T-helper 1 cell treated with Interleukin-12 subunit alpha and Interleukin-12 subunit beta and Interleukin-4 antibody, amounts not matched to agents 30 μg/mL and 1 μg/mL, for 36 hours (primary cell): ENCODE data around the gene PBX3.

Experiments used
- H3K27ac Mint-ChIP-seq: one replicate; pipeline ENCODE4 v1.8.0; 2021; ENCODE audit warnings: mild to moderate bottlenecking, mixed read lengths
- H3K27me3 Mint-ChIP-seq: one replicate; pipeline ENCODE4 v1.8.0; 2021; ENCODE audit warnings: low read depth, mixed read lengths
- H3K36me3 Mint-ChIP-seq: one replicate; pipeline ENCODE4 v1.8.0; 2021; ENCODE audit warnings: low read depth, mixed read lengths
- H3K4me1 Mint-ChIP-seq: one replicate; pipeline ENCODE4 v1.8.0; 2021; ENCODE audit warnings: low read depth, mixed read lengths
- H3K4me3 Mint-ChIP-seq: one replicate; pipeline ENCODE4 v1.8.0; 2021; ENCODE audit warnings: mild to moderate bottlenecking, moderate library complexity, mixed read lengths
- H3K9me3 Mint-ChIP-seq: one replicate; pipeline ENCODE4 v1.8.0; 2021; ENCODE audit warnings: mixed read lengths

PBX3 gene

DNA sequence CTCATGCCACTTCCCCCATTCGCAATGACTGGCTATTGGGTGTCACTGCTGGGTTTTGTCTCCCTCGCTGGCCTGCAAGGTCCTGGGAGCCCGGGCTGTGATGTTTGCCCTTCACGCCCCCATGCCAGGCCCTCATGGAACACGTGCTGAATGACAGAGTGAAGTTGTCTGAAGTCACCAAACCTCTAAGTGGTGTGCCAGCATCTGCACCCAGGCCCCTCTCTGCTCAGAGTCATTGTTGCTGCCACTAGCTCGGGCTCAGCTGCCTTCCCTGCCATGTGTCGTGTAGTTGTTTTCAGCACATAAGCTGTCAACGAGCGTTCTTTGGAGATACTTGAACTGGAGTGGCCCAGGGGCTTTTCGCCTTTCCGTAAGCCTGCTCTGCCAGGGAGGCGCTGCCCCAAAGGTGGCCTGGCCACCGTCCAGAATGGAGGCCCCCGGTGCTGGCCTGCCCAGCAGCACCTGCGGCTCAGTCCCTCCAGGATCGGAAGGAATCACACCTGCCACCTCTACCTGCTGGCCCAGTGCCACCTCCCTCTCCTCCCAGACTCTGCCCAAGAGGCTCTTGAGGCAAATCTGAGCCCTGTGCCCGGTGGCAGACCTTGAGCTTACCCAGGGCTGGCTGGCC, 250.1 kb downstream of the PBX3 start:
- H3K4me3 Mint-ChIP-seq: no peak overlapping the region
- no peaks in the 10 kb centered on the region for H3K4me1 Mint-ChIP-seq
- no peak overlapping the region for H3K27ac Mint-ChIP-seq
- H3K27me3 Mint-ChIP-seq: no peaks in the 10 kb centered on the region
- no peaks in the 10 kb centered on the region for H3K36me3 Mint-ChIP-seq
- no peaks in the 10 kb centered on the region for H3K9me3 Mint-ChIP-seq

DNA sequence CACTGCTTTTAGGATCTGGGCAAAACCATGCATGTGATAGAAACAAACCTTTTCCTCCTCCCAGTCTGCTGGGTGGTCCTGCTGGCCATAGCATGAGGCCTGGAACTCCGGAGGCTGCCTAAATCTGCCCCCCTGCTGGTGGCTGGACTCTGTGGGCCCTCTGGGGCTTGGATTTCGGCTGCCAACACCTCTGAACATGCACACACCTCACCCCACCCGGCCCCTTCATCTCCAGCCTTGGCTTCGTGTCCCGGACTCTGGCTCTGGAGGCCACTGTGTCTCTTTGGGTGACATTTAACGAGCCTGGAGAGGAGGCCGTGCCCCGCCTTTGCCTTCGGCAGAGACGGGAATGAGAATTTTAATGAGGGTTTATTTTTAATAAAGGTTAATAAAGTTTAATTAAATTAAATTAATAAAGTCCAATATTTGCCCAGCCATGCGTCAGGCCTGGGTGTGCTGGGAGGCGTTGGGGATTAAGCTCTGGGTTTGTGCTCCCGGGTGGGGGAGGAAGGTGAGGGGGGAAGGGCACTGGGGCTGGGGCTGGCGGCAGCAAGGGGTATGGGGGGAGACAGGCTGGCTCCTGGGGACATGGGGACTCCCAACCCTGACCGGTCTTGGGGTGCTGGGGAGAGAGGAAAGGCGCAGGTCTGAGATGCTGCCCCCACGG, 251.8 kb downstream of the PBX3 start:
- H3K27ac Mint-ChIP-seq: no peak overlapping the region
- H3K36me3 Mint-ChIP-seq: no peaks in the 10 kb centered on the region
- no peak overlapping the region for H3K4me3 Mint-ChIP-seq
- no peaks in the 10 kb centered on the region for H3K27me3 Mint-ChIP-seq
- H3K9me3 Mint-ChIP-seq: no peaks in the 10 kb centered on the region
- H3K4me1 Mint-ChIP-seq: no peaks in the 10 kb centered on the region

DNA sequence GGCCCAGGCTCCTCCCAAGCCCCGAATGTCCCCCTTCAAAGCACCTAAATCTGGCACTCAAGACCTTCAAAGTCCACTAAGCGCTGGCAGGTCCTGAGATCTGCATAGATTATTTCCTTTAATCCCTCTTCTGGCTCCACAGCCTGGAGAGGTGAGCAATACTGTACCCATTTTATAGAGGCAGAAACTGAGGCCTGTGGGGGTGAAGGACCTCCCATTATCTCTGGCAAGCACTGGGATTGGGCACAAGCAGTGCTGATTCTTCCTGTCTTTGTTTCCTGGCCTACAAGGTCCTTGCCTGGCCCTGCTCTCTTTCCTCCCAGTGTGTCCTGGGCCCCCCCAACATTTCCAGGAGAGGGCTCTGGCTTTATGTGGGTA, 252.3 kb downstream of the PBX3 start:
- no peaks in the 10 kb centered on the region for H3K9me3 Mint-ChIP-seq
- no peak overlapping the region for H3K4me3 Mint-ChIP-seq
- no peak overlapping the region for H3K27ac Mint-ChIP-seq

DNA sequence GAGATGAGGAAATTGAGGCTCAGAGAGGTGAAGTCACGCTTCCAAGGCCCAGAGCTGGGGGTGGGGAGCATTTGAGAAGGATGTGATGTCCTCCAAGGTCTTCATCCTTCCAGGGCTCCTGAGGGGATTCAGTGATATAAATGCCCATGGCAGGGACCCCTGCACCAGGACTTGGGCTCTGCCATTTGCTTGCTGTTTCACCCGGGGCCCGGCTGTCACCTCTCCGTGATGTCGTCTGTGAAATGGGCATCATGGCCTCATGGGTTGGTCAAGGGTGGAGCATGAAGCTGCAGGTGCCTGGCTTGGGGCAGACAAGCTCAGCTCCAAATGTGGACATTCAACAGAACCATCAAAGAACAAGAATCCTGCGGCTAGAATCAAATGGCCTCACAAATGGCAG, 253.1 kb downstream of the PBX3 start:
- no peaks in the 10 kb centered on the region for H3K9me3 Mint-ChIP-seq
- H3K4me3 Mint-ChIP-seq: no peak overlapping the region
- no peak overlapping the region for H3K27ac Mint-ChIP-seq
- no peaks in the 10 kb centered on the region for H3K36me3 Mint-ChIP-seq
- H3K27me3 Mint-ChIP-seq: no peaks in the 10 kb centered on the region
- no peaks in the 10 kb centered on the region for H3K4me1 Mint-ChIP-seq

More for the DNA sequence above, 252.3 kb downstream of the PBX3 start:
- Mint-ChIP-seq H3K36me3 (no peaks in the 10 kb centered on the region), H3K4me1 (no peaks in the 10 kb centered on the region), H3K27me3 (no peaks in the 10 kb centered on the region)

DNA sequence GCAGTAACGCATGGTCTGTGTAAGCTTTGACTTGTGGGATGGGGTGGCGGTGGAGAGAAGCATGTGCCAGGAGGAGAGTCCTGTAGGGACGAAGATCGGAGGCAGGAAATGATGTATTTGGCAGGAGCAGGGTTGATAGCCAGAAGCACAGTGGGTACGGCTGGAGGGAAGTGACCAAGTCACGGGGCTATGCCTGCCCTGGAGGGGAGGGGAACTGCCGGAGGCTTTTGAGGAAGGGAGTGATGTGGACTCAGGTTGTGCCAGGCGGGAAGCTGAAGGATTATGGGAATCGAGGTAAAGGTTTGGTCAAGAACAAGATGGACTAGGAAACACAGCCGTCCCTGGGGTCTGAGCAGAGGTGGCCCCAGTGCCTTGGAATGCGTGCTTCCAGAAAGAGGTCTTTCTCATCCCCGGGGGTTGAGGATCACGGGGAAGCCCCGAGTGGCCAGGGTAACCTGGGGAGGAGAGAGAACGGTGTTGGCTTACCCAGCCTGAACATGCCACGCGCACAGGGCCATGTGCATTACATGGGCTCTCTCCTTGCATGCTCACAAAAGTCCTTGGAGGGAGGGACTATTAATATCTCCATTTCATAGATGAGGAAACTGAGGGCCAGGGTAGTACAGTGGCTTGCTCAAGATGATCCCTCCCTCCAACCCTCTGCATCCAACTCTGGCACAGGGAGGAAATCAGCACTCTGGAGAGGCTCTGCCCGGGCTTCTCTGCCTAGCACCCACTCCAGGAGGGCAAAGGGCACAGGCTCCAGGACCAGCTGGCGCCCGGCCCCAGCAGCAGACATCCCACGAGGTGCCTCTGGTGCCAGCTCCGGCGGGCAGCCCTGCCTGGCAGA, 253.8 kb downstream of the PBX3 start:
- Mint-ChIP-seq H3K27ac (no peak overlapping the region), H3K4me1 (no peaks in the 10 kb centered on the region), H3K27me3 (no peaks in the 10 kb centered on the region), H3K9me3 (no peaks in the 10 kb centered on the region), H3K4me3 (no peak overlapping the region), H3K36me3 (no peaks in the 10 kb centered on the region)

DNA sequence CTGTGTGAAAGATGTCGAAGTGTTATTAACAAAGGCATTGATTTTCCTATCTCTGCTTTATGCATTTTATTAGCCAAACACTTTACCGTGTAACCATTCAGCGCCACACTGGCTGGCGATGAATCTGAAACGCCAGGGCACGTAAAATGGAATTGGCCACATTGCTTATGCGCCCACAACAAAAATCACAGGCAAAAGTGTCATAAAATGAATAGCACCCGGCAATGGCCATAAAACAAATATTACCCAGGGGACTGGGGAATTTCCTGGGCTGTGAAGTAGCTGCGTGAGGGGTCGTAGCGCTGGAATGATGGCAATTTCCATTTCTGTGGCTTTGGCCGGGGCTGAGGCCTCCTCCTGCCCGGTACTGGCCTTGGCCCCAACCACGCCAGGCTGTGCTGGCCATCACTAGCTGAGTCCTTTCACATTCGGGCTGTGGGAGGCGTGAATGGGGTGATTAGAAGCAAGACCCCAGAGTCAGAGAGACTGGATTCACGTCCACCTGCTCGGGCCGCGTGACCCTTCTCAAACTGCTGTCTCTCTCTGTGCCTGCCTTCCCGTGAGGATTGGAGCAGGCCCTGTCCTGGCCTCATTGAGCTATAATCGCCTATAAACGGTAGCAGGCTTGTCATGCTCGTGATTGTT, 254.5 kb downstream of the PBX3 start:
- no peaks in the 10 kb centered on the region for H3K9me3 Mint-ChIP-seq
- no peak overlapping the region for H3K4me3 Mint-ChIP-seq
- no peaks in the 10 kb centered on the region for H3K4me1 Mint-ChIP-seq
- no peaks in the 10 kb centered on the region for H3K27me3 Mint-ChIP-seq
- H3K27ac Mint-ChIP-seq: no peak overlapping the region
- H3K36me3 Mint-ChIP-seq: no peaks in the 10 kb centered on the region

DNA sequence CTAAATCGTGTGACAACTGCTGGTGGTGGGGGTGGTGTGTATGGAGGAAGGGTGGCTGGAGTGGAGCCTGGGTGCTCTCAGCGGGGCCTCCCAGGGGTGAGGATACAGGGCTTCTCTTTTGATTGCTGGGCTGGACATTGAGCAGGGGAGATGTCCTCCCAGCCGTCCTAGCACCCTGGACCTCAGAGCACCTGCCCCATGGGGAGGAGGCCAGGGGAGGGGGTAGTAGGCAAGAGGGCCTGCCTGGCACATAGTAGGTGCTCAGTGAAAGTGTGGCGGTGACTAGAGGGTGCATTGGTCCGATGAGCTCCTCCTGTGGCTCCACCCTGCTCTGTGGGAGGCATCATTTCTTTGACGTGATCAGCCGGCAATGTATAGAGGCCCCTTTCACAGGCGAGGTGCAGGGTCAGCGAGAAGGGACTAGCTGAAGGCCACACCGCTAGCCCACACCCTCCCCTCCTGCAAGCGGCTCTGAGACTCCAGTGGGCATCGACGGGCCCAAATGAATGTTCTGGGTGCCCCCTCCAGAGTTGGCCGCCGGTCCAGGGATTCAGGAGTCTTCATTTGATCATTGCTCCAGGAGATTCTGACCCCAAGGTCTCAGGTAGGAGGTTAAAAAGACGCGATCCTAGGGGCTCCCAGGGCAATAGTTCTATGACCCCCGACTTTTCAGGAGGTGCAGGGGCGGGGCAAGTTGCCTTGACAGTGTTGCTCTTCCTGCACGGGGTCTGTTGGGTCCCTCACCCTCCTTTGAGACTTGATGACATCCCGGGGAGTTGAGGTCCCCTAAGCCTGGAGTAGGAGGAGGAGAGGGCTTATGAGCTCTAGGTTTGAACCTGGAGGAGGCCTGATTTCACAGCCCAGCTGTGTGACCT, 255.5 kb downstream of the PBX3 start:
- Mint-ChIP-seq H3K4me1 (no peaks in the 10 kb centered on the region), H3K4me3 (no peak overlapping the region), H3K9me3 (peaks cover 7% of the 10 kb centered on the region), H3K27me3 (no peaks in the 10 kb centered on the region), H3K36me3 (no peaks in the 10 kb centered on the region), H3K27ac (no peak overlapping the region)

DNA sequence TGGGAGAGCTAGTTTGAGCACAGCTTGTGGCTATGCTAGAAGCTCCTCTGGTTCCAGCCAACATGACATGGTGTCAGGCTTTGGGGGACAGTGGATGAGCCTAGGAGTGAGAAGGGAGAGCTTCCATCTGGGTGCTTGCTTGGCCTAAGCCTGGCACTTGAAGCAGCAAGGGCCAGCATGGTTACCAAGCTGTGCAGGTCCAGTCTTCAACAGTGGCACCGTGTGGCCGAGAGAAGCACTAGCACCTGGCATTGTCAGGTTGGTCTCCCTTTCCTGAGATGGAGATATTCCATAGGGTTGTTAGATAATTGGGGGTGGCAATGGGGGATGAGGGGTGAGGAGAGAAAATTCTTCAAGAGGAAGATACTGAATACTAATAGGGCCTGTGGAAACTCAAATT, 261.9 kb downstream of the PBX3 start:
- no peak overlapping the region for H3K4me3 Mint-ChIP-seq
- H3K9me3 Mint-ChIP-seq: peaks cover 30% of the 10 kb centered on the region

DNA sequence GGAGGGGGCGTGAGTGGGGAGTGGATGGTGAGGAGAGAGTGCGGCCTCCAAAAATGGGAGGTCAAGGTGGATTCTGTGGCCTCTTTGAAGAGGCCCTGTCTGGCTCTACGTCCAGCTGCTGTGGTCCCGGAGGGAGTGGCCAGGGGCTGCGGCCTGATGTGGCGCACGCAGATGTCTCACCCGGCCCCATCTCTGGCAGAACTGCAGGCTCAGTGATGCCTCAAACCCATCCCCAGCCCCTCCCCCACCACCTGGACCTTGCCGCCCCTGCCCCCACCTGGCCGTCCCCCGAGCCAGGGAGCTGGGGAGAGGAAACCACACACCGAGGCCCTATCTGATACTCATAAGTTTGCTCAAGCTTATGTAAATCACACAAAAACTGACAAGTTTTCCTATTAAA, 267.6 kb downstream of the PBX3 start:
- Mint-ChIP-seq H3K4me1 (no peaks in the 10 kb centered on the region), H3K9me3 (peaks cover 4% of the 10 kb centered on the region), H3K27me3 (no peaks in the 10 kb centered on the region), H3K27ac (no peak overlapping the region), H3K4me3 (no peak overlapping the region), H3K36me3 (no peaks in the 10 kb centered on the region)

More for the DNA sequence above, 261.9 kb downstream of the PBX3 start:
- H3K27me3 Mint-ChIP-seq: no peaks in the 10 kb centered on the region
- H3K27ac Mint-ChIP-seq: no peak overlapping the region
- no peaks in the 10 kb centered on the region for H3K36me3 Mint-ChIP-seq
- H3K4me1 Mint-ChIP-seq: no peaks in the 10 kb centered on the region

DNA sequence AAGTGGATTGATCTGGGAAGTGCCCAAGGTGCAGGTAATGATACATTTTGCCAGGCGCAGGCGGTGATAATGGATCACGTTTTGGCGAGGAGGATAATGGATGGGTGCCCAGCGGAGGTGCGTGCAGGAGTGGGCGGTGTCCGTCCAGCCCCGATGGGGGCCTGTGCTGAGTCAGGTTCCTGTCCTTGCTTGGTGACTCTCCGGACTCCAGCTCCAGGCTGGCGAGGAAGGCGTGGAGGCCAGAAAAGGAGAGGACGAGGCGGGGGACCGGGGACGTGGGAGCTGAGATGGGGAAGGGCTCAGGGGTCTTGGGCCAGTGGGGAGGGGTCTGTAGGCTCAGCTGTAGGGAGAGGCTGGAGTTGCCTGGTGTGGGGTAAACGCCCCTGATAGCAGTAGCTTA, 268.3 kb downstream of the PBX3 start:
- H3K4me1 Mint-ChIP-seq: no peaks in the 10 kb centered on the region
- peaks cover 2% of the 10 kb centered on the region for H3K9me3 Mint-ChIP-seq
- no peaks in the 10 kb centered on the region for H3K36me3 Mint-ChIP-seq
- H3K4me3 Mint-ChIP-seq: no peak overlapping the region
- no peak overlapping the region for H3K27ac Mint-ChIP-seq
- no peaks in the 10 kb centered on the region for H3K27me3 Mint-ChIP-seq

DNA sequence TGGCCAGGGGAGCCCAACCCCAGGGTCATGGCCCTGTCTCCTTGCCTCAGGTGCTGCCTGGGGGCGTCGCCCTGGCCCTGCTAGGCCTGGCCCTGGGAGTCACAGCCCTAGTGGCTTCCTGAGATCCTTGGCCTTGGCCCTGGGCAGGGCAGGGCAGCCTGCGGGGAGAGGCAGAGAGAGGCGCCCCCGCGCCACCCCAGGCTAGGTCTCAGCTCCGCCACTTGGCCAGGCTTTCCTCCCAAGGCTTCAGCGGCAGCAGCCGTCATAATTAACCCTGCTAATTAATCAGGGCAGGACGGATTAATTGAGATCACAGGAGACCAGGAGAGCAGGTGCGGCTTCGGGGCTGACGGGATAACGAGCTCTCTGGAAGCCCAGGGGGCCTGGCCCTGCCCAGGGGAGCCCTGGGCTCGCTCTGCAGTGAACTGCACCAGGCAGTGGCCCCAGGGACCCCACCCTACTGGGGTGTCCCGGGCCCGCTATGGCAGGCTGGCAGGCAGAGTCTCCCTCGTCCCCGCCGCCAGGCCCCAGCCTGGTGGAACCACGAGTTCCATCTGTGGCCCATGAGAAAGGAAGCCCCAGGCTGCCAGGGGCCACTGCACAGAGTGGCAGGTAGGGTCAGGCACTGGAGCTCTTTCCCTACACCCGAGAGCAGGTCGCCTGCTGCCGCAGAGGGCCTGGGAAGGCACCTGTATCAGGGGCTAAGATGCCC, 269.6 kb downstream of the PBX3 start:
- H3K4me3 Mint-ChIP-seq: no peak overlapping the region
- no peaks in the 10 kb centered on the region for H3K4me1 Mint-ChIP-seq
- H3K27ac Mint-ChIP-seq: no peak overlapping the region
- H3K9me3 Mint-ChIP-seq: no peaks in the 10 kb centered on the region
- H3K36me3 Mint-ChIP-seq: no peaks in the 10 kb centered on the region
- no peaks in the 10 kb centered on the region for H3K27me3 Mint-ChIP-seq
